ENCODE data around the gene TAOK3.

TAOK3 gene

DNA sequence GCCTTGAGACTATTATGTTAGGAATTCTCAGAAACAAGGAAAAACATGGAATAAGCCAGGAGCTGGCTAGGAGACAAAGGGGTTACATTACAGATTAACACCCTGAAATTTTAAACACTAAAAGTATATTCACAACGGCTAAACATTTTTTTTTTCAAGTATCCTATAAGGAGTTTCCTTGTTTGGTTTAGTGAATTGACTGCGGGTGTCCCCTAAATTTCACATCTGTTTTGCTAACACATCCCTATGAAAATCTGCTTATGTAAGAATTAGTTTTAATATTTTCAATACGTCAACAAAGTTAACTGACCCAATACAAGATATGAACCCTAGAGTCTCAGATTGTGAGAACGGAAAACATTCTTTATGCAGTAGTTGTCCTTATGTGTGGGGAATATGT lies 19.0 kb downstream of the TAOK3 start:
- Histone ChIP-seq H3K9me3 (ENCODE audit: control insufficient read depth, insufficient read depth, low read length) (no peaks in the 10 kb centered on the region), H3K27me3 (ENCODE audit: control insufficient read depth, insufficient read depth, low read length) (no peaks in the 10 kb centered on the region), H3K4me1 (ENCODE audit: control insufficient read depth, insufficient read depth, low read length) (no peaks in the 10 kb centered on the region), H3K9ac (ENCODE audit: low read depth, low read length) (no peak overlapping the region), H3K36me3 (ENCODE audit: control insufficient read depth, insufficient read depth, low read length) (no peaks in the 10 kb centered on the region), H3K4me3 (ENCODE audit: low read depth, low read length) (no peak overlapping the region)

DNA sequence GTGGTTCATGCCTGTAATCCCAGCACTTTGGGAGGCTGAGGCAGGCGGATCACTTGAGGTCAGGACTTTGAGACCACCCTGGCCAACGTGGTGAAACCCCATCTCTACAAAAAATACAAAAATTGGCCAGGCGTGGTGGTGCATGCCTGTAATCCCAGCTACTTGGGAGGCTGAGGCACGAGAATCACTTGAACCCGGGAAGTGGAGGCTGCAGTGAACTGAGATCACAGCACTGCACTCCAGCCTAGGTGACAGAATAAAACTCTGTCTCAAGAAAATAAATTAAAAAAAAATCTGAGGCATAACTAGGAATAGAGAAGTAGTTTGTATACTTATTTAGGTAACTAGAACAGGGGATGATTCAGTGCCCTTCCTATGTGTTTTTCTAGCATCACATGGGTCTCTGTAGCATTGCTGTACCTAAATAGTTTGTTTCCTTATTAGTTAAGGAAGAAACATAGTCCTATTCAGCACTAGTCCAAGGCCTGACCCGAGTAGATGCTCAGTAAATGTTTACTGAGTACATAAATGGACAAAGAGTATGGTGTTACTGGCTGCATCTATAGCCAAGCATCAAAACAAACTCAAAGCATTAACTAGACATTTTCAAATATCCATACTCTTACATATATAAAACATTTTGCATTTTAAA lies 21.7 kb downstream of the TAOK3 start:
- Histone ChIP-seq H3K4me3 (ENCODE audit: low read depth, low read length) (no peak overlapping the region), H3K27me3 (ENCODE audit: control insufficient read depth, insufficient read depth, low read length) (no peaks in the 10 kb centered on the region), H3K9ac (ENCODE audit: low read depth, low read length) (no peak overlapping the region), H3K4me1 (ENCODE audit: control insufficient read depth, insufficient read depth, low read length) (no peaks in the 10 kb centered on the region), H3K36me3 (ENCODE audit: control insufficient read depth, insufficient read depth, low read length) (no peaks in the 10 kb centered on the region), H3K9me3 (ENCODE audit: control insufficient read depth, insufficient read depth, low read length) (no peaks in the 10 kb centered on the region)

GRCh38 chr12:118347916-118348315 lies 24.8 kb downstream of the TAOK3 start:
- Histone ChIP-seq H3K27me3 (ENCODE audit: control insufficient read depth, insufficient read depth, low read length) (no peaks in the 10 kb centered on the region), H3K9me3 (ENCODE audit: control insufficient read depth, insufficient read depth, low read length) (no peaks in the 10 kb centered on the region), H3K9ac (ENCODE audit: low read depth, low read length) (no peak overlapping the region), H3K4me3 (ENCODE audit: low read depth, low read length) (no peak overlapping the region), H3K36me3 (ENCODE audit: control insufficient read depth, insufficient read depth, low read length) (no peaks in the 10 kb centered on the region), H3K4me1 (ENCODE audit: control insufficient read depth, insufficient read depth, low read length) (peaks cover 11% of the 10 kb centered on the region)

GRCh38 chr12:118346895-118347294 lies 25.8 kb downstream of the TAOK3 start:
- Histone ChIP-seq H3K4me1 (ENCODE audit: control insufficient read depth, insufficient read depth, low read length) (peaks cover 11% of the 10 kb centered on the region), H3K9me3 (ENCODE audit: control insufficient read depth, insufficient read depth, low read length) (no peaks in the 10 kb centered on the region), H3K36me3 (ENCODE audit: control insufficient read depth, insufficient read depth, low read length) (no peaks in the 10 kb centered on the region), H3K27me3 (ENCODE audit: control insufficient read depth, insufficient read depth, low read length) (no peaks in the 10 kb centered on the region), H3K4me3 (ENCODE audit: low read depth, low read length) (no peak overlapping the region), H3K9ac (ENCODE audit: low read depth, low read length) (no peak overlapping the region)

DNA sequence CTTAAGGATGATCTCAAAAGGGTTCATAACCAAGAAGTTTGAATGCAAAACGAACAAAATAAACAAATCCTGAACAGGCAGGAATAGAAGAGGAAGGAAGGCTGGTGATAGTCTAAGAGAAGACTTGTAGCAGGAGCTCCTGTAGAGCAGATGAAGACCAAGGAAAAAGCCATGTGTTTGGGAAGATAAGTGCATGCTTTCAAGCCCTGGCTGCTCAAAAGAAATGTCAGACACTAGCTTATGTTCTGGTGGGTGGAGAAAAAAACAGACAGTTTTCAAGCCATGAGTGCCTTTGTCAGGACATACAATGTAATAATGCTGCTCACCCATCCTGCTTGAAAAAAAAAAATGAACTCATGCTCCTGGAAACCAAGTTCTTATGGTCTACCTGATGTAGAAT lies 27.4 kb downstream of the TAOK3 start:
- Histone ChIP-seq H3K36me3 (ENCODE audit: control insufficient read depth, insufficient read depth, low read length) (no peaks in the 10 kb centered on the region), H3K4me3 (ENCODE audit: low read depth, low read length) (no peak overlapping the region), H3K4me1 (ENCODE audit: control insufficient read depth, insufficient read depth, low read length) (peaks cover 11% of the 10 kb centered on the region), H3K9me3 (ENCODE audit: control insufficient read depth, insufficient read depth, low read length) (no peaks in the 10 kb centered on the region), H3K27me3 (ENCODE audit: control insufficient read depth, insufficient read depth, low read length) (no peaks in the 10 kb centered on the region), H3K9ac (ENCODE audit: low read depth, low read length) (no peak overlapping the region)

DNA sequence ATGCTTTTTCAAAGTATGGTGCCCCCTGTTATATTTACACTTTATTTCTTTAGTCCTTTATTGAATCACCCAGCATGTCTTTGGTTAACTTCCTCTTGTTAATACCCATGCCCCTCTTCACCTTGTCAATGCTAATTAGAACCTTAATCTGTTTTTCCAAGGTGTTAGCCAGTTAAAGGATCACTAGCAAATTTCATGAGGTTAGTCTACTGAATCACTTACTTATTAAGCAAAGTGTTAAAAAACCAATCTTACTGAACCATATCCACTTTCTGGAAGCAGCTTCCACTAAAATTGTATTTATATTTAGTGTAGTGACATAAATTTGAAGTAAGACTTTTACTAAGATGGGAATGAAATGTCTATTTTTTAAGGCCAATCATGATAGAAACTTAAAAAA lies 27.9 kb downstream of the TAOK3 start:
- no peak overlapping the region for H3K9ac ChIP-seq (ENCODE audit: low read depth, low read length)
- H3K4me3 ChIP-seq (ENCODE audit: low read depth, low read length) = no peak overlapping the region
- H3K9me3 ChIP-seq (ENCODE audit: control insufficient read depth, insufficient read depth, low read length) = no peaks in the 10 kb centered on the region
- no peaks in the 10 kb centered on the region for H3K36me3 ChIP-seq (ENCODE audit: control insufficient read depth, insufficient read depth, low read length)
- peaks cover 11% of the 10 kb centered on the region for H3K4me1 ChIP-seq (ENCODE audit: control insufficient read depth, insufficient read depth, low read length)
- no peaks in the 10 kb centered on the region for H3K27me3 ChIP-seq (ENCODE audit: control insufficient read depth, insufficient read depth, low read length)

DNA sequence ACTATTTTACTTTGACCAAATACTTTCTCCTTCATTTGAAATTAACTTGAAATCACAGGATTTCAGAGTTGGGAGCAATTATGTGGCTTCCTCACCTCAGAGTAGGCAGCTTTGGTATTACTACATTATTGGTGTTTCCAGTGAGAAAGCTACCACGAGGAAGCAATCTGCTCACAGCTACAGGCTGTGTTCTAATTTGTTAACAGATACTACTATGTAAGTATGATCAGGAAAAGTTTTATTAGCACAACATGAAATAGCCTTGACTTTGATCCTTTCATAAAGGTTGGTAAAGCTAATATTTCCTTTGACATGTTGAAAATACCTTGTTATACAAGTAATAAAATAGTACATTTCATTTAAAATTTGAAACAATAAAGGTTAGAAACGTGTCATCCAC lies 30.6 kb downstream of the TAOK3 start:
- H3K27me3 ChIP-seq (ENCODE audit: control insufficient read depth, insufficient read depth, low read length) = no peaks in the 10 kb centered on the region

GRCh38 chr12:118337194-118337838 lies 35.4 kb downstream of the TAOK3 start:
- no peaks in the 10 kb centered on the region for H3K27me3 ChIP-seq (ENCODE audit: control insufficient read depth, insufficient read depth, low read length)
- peaks cover 3% of the 10 kb centered on the region for H3K4me1 ChIP-seq (ENCODE audit: control insufficient read depth, insufficient read depth, low read length)
- H3K4me3 ChIP-seq (ENCODE audit: low read depth, low read length) = no peak overlapping the region
- H3K9ac ChIP-seq (ENCODE audit: low read depth, low read length) = no peak overlapping the region
- H3K9me3 ChIP-seq (ENCODE audit: control insufficient read depth, insufficient read depth, low read length) = no peaks in the 10 kb centered on the region
- H3K36me3 ChIP-seq (ENCODE audit: control insufficient read depth, insufficient read depth, low read length) = no peaks in the 10 kb centered on the region

More for the DNA sequence above, 30.6 kb downstream of the TAOK3 start:
- Histone ChIP-seq H3K9ac (ENCODE audit: low read depth, low read length) (no peak overlapping the region), H3K4me1 (ENCODE audit: control insufficient read depth, insufficient read depth, low read length) (peaks cover 14% of the 10 kb centered on the region), H3K4me3 (ENCODE audit: low read depth, low read length) (no peak overlapping the region), H3K36me3 (ENCODE audit: control insufficient read depth, insufficient read depth, low read length) (no peaks in the 10 kb centered on the region), H3K9me3 (ENCODE audit: control insufficient read depth, insufficient read depth, low read length) (no peaks in the 10 kb centered on the region)

GRCh38 chr12:118336123-118336522 lies 36.6 kb downstream of the TAOK3 start:
- Histone ChIP-seq H3K36me3 (ENCODE audit: control insufficient read depth, insufficient read depth, low read length) (no peaks in the 10 kb centered on the region), H3K9me3 (ENCODE audit: control insufficient read depth, insufficient read depth, low read length) (no peaks in the 10 kb centered on the region), H3K4me1 (ENCODE audit: control insufficient read depth, insufficient read depth, low read length) (peaks cover 3% of the 10 kb centered on the region), H3K9ac (ENCODE audit: low read depth, low read length) (no peak overlapping the region), H3K27me3 (ENCODE audit: control insufficient read depth, insufficient read depth, low read length) (no peaks in the 10 kb centered on the region), H3K4me3 (ENCODE audit: low read depth, low read length) (no peak overlapping the region)

DNA sequence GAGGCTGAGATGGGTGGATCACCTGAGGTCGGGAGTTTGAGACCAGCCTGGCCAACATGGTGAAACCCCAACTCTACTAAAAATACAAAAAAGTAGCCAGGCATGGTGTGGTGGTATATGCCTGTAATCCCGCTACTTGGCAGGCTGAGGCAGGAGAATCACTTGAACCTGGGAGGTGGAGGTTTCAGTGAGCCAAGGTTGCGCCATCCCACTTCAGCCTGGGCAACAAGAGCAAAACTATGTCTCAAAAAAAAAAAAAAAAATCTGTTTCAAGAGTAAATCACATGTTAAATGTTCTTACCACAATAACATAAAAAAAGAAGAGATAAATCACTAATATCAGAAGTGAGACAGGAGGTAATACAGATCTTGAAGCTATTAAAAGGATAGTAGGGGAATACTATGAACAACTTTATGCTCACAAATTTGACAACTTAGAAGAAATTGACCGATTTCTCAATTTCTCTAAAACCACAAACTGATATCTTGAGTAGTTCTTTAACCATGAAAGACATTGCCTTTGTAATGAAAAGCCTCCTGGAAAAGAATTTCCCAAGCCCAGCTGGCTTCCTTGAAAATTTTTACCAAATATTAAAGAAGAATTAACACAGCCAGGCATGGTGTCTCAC lies 37.7 kb downstream of the TAOK3 start:
- no peak overlapping the region for H3K9ac ChIP-seq (ENCODE audit: low read depth, low read length)
- H3K9me3 ChIP-seq (ENCODE audit: control insufficient read depth, insufficient read depth, low read length) = no peaks in the 10 kb centered on the region
- H3K27me3 ChIP-seq (ENCODE audit: control insufficient read depth, insufficient read depth, low read length) = no peaks in the 10 kb centered on the region
- peaks cover 3% of the 10 kb centered on the region for H3K4me1 ChIP-seq (ENCODE audit: control insufficient read depth, insufficient read depth, low read length)
- no peaks in the 10 kb centered on the region for H3K36me3 ChIP-seq (ENCODE audit: control insufficient read depth, insufficient read depth, low read length)
- no peak overlapping the region for H3K4me3 ChIP-seq (ENCODE audit: low read depth, low read length)

GRCh38 chr12:118334241-118334640 lies 38.5 kb downstream of the TAOK3 start:
- H3K4me3 ChIP-seq (ENCODE audit: low read depth, low read length) = no peak overlapping the region
- no peak overlapping the region for H3K9ac ChIP-seq (ENCODE audit: low read depth, low read length)
- peaks cover 3% of the 10 kb centered on the region for H3K4me1 ChIP-seq (ENCODE audit: control insufficient read depth, insufficient read depth, low read length)
- no peaks in the 10 kb centered on the region for H3K36me3 ChIP-seq (ENCODE audit: control insufficient read depth, insufficient read depth, low read length)
- H3K27me3 ChIP-seq (ENCODE audit: control insufficient read depth, insufficient read depth, low read length) = no peaks in the 10 kb centered on the region
- no peaks in the 10 kb centered on the region for H3K9me3 ChIP-seq (ENCODE audit: control insufficient read depth, insufficient read depth, low read length)

DNA sequence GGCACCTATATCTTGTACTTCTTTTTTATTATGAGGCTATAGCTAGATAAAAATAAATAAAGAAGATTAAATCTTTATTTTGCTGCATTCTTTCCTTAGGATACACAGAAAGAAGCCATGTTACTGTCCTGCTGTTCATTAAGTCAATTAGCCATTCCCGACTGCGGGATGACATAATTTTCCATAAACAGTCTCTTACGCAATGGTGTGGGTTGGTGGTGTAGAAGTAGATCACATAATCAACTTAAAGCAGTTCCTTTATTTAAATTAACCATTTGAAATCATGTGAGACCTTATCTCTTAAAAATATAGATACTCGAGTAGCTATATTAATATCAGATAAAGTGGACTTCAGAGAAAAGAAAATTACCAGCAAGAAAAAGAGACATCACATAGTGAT lies 40.2 kb downstream of the TAOK3 start:
- Histone ChIP-seq H3K4me3 (ENCODE audit: low read depth, low read length) (no peak overlapping the region), H3K36me3 (ENCODE audit: control insufficient read depth, insufficient read depth, low read length) (no peaks in the 10 kb centered on the region), H3K27me3 (ENCODE audit: control insufficient read depth, insufficient read depth, low read length) (no peaks in the 10 kb centered on the region), H3K9me3 (ENCODE audit: control insufficient read depth, insufficient read depth, low read length) (no peaks in the 10 kb centered on the region), H3K4me1 (ENCODE audit: control insufficient read depth, insufficient read depth, low read length) (no peaks in the 10 kb centered on the region), H3K9ac (ENCODE audit: low read depth, low read length) (no peak overlapping the region)
